GM19372 (cell line): Measurements from ENCODE around the gene TSSK3.

Experiments used
- ATAC-seq: cut with Tn5 transposase; IDR thresholded peaks from one replicate; pipeline ENCODE4 v1.9.1; 2021; ENCODE audit warnings: mild to moderate bottlenecking, low read depth, moderate library complexity; ENCODE audit not compliant: unreplicated experiment

The TSSK3 gene, protein sequence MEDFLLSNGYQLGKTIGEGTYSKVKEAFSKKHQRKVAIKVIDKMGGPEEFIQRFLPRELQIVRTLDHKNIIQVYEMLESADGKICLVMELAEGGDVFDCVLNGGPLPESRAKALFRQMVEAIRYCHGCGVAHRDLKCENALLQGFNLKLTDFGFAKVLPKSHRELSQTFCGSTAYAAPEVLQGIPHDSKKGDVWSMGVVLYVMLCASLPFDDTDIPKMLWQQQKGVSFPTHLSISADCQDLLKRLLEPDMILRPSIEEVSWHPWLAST

DNA sequence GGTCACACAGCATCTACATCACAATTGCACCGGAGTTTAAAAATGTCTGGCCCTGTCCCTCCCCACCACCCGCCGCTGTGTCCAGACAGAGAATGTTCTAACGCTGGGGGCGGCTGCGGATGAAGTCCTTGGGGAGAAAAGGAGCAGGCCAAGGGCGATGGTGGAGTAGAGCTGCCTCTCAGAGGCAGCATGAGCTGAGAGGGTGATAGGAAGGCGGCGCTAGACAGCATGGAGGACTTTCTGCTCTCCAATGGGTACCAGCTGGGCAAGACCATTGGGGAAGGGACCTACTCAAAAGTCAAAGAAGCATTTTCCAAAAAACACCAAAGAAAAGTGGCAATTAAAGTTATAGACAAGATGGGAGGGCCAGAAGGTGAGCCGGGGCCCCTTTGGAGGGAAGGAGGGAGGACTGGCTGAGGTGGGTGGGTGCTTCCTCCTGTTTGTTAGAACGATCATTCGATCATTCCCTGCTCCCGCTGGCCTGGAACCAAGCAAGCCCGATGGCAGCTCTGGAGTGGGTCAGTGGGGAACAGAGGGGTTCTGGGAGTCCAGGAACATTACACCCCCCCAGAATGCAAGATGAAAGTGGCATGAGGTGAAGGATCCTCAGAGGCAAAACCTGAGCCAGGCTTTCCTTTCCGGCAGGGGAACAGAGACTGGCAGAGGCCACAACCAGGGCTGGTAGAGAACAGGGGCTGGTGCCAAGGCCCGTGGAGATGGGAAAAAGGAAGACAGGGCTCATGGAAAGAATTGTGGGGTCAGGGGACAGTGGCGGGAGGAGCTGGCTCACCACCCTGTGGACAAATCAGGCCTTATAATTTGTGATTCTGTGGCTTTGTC is at the start of gene TSSK3, which contains the start of gene FAM229A:
Gene TSSK3, plus strand, starts transcription at position 66 of the 840 bp plus-strand sequence. Its CDS starts 163 bp downstream, at position 229.
Gene FAM229A, minus strand, starts transcription at position 12 of the 840 bp plus-strand sequence. CDS start 394 bp downstream, outside the sequence.
- no peak for ATAC-seq

DNA sequence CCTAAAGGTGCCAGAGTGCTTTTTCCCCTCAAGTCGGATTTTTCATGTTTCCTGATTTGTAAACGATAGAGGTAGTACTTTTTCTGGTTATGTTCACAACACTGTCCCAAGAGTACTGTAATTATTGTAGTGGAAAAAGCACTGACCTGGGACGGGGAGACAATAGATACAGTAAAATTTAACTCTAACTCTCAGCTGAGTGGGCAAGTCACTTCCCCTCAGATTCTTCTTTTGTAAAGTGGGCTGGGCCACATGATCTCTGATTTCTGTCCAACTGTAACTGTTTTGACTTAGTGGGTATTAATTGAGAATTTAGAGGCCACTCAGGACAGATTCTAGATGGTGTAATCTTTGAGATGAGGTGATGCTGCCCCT is 45.4 kb upstream of the TSSK3 start:
- no peak for ATAC-seq

DNA sequence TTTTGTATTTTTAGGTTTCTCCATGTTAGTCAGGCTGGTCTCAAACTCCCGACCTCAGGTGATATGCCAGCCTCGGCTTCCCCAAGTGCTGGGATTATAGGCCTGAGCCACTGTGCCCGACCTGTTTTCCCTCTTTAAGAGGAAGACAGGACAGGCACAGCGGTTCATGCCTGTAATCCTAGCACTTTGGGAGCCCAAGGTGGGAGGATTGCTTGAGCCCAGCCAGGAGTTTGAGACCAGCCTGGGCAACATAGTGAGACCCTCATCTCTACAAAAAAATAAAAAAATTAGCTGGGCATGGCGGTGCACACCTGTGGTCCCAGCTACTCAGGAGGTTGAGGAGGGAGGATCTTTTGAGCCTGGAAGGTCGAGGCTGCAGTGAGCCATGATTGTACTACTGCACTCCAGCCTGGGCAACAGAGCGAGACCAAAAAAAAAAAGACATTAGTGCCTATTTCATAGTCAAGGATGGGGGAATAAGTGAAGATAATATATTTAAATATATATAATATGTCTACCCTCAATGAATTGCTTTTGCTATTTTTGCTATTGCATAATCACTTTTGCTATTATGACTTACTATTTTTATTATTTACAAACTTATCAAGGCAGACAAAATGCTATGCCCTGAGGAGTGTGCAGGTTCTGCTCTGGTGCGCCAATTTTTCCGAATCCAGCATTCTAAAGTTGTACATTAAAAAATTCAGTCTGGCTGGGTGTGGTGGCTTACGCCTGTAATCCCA is 44.0 kb upstream of the TSSK3 start:
- ATAC-seq = no peak

GRCh38 chr1:32321712-32322291 is 40.5 kb upstream of the TSSK3 start:
- ATAC-seq = no peak

- ATAC-seq = no peak
Measured at GRCh38 chr1:32327204-32327603, 35.1 kb upstream of the TSSK3 start.

DNA sequence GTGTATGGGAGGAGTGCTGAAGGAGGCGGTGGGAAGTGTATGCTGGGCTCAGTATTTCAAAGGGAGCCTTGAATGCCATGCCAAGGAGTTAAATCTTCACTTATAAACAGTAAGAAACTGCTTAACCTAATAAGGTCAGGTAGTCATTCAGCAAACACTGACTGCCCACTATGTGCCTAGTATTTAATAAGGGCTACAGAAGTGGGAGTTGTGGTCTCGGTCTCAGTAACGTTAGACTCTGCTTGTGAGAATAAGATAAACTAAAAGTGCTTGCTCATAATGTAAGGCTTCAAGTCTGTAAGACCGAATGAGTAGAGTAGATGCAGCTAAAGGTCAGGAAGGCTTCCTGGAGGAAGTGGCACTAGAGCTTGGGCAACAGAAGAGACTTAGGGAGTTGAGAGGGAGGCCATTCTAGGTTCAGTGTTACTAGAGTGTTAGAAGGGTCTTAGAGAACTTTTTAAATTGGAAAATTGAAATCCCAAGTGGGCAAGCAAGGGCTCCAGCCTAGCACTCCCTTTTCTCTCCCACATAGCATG is 32.3 kb upstream of the TSSK3 start:
- ATAC-seq = no peak

DNA sequence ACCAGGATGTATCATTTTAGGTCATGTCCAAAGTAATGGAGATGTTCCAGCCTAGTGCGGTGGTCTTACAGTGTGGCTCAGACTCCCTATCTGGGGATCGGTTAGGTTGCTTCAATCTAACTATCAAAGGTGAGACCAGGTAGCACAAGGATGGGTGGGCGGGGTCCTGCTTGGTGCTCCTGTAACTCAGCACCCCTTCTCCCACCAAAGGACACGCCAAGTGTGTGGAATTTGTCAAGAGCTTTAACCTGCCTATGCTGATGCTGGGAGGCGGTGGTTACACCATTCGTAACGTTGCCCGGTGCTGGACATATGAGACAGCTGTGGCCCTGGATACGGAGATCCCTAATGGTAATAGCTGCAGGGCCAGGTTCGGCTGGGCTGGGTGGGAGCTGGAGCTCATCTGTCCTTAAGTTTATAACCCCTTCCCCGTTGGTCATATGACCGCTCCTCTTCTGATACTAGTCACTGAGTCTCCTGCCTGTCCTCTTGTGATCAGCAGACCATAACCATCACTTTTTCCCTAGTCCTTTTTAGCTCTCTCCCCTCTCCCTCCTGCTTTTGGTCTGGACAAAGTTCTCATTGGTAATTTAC is 31.7 kb upstream of the TSSK3 start:
- ATAC-seq = no peak

DNA sequence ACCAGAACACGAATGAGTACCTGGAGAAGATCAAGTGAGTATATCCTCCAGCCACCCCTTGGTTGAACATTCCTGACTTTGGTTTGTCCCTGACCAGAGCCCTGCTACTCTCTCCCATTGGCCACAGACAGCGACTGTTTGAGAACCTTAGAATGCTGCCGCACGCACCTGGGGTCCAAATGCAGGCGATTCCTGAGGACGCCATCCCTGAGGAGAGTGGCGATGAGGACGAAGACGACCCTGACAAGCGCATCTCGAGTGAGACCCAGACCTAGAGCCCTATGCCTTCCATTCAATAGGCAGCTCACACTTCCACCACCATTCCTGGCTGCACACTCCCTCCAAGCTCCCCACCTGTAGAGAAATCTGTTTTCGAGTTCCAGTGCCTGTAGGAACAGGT is 30.8 kb upstream of the TSSK3 start:
- ATAC-seq = no peak

DNA sequence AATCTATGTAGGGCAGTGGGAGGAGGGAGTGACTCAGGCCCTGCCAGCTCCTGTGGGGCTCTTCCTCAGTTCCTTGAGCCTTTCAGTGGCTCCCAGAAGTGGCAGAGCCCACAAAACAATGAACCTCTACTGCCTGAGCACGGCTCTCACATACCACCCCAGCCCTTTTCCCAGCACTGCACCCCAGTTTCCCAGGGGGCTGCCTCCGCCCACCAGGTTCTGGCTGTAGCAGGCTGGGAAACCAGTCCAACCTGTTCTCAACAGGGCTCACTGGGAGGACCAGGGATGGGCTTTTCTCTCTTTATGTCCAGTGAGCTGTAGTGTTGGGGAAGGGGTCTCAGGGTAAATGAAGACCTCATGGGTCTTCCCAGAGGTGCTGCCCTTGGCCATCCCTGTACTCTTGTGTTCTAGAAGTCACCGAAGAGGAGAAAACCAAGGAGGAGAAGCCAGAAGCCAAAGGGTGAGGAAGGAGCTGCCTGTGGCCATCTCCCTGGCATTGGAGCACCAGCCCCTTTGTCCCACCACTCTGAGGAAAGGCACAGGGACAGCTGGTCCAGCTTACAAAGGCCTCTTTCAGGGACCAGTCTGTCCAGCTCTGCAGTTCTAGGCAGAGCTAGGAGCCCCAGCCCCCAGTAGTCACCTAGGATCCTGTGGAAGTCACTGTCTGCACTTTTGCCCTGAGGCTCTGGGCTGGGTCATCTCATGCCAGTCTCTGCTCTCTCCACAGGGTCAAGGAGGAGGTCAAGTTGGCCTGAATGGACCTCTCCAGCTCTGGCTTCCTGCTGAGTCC is 29.9 kb upstream of the TSSK3 start:
- ATAC-seq = no peak

DNA sequence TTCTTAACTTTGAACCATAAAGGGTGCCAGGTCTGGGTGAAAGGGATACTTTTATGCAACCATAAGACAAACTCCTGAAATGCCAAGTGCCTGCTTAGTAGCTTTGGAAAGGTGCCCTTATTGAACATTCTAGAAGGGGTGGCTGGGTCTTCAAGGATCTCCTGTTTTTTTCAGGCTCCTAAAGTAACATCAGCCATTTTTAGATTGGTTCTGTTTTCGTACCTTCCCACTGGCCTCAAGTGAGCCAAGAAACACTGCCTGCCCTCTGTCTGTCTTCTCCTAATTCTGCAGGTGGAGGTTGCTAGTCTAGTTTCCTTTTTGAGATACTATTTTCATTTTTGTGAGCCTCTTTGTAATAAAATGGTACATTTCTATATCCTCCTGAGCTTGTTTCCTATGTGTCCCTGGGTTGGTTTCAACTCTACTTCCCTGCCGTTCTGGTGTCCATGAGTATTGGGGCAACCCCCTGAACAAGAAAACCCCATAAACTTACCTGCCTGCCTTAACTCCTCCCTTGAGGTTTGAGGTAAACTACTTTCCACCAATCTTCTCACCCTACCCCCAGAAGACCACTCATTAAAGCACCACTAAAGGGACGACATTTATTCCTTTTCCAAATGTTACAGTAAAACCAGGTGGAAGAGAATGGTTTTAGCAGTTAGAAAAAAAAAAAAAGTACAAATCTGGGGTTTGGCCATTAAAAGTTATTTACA is 28.9 kb upstream of the TSSK3 start:
- ATAC-seq = no peak

DNA sequence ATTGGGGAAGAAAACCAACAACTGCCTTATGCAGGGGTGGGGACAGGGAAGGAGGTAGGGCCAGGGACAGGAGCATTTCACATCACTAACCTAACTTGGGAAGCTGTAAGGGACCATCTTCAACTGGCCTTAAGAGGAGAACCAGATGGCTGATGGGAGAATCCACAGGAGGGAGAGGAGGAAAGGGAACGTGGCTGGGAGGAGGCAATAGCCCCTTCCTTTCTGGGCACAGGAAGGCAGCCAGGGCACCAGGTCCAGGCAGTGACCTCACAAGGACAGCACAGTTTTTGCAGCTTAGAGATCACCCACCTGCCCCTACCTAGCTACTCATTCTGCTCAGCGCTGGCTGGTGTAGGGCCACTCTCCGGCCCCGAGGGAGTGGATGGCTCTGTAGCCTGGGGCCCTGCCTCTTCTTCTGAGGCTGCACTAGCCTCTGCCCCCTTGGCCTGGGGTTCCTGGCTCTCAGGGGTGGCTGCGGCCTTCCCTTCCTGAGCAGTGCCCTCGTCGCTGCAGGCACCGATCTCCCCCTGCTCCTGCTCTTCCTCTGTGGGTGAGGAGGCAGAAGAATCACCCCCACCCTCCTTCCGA is 28.0 kb upstream of the TSSK3 start:
- ATAC-seq = no peak

DNA sequence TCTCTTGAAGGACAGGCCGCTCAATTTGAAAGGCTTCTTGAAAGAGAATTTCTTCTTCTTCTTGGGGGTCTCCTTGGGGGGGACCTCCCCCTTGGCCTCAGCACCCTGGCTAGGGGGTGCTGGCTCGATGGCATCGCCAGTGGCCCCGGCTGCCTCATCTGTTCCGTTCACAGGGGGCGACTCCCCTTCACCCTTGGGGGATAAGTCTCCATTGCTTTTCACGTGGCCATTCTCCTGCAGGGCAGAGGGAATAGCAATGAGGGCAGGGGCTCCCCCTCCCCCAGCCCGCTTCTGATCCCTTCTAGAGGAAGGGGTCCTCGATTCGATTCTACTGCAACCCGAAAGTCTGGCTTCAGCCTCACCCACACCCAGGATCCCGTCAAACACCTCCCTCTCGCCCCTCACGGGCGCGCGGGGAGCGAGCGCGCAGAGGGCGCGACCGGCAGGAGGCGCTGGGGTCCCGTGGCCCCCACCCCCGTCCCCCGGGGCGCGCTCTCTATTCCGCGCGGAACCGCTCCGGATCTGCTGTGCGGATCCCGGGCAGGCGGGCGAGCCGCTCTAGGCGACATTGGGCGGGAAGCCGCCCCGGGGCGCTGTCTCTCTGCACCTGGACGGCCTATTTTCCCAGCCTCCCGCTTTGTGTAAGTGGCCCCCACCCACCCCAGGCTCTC is 27.3 kb upstream of the TSSK3 start:
- peak; percentile 17 for ATAC-seq

- peak; percentile 19 for ATAC-seq
Measured at GRCh38 chr1:32335535-32335789, 26.9 kb upstream of the TSSK3 start.

- peak; percentile 37 for ATAC-seq
Measured at GRCh38 chr1:32335790-32336590, 26.3 kb upstream of the TSSK3 start, which contains the start of gene MARCKSL1. Gene MARCKSL1 (minus strand): TSS chr1:32336233. CDS start chr1:32336033, 200 bp downstream.

- ATAC-seq = no peak
Measured at GRCh38 chr1:32336591-32336932, 25.8 kb upstream of the TSSK3 start.

GRCh38 chr1:32336963-32337675 is 25.2 kb upstream of the TSSK3 start:
- ATAC-seq = no peak
